ENCODE measurements around the gene DFFB.

Gene DFFB

DNA sequence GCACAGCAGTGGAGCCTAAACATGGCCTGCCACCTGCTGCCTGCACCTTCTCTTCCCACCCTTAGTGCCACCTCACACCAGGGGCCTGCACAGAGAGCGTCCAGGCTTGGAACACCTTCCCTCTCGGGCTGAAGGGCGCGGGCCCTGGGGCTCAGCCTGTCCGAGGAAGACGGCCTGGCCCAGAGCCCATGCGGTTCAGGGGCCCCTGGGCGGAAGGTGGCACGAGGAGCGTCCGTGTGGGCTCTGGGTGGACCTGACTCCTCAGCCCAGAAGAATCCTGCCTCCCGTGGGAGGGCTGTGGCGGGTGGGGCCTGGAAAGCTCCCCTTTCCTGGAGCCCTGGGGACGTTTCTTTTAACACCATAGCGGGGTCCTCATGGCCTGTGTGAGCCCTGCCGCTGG is 19.4 kb downstream of the DFFB start:
- DNase-seq, result no peak

DNA sequence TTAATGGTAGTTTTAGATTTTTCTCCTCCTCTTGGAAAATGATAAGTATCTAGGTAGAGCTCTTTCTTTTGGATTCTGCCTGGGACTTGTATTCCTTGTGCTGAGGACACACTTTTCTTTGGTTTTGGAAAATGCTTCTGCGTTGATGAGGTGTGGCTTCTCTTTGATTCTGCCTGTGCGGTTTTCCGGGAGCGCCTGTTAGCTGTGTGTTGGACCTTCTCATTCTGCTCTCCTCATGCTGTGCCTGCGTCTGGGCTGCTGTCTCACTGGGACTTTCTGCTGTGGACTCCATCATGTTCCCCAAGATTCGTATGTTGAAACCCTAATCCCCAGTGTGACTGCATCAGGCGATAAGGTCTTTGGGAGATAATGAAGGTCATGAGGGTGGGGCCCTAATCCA is 21.8 kb downstream of the DFFB start:
- DNase-seq, result no peak

DNA sequence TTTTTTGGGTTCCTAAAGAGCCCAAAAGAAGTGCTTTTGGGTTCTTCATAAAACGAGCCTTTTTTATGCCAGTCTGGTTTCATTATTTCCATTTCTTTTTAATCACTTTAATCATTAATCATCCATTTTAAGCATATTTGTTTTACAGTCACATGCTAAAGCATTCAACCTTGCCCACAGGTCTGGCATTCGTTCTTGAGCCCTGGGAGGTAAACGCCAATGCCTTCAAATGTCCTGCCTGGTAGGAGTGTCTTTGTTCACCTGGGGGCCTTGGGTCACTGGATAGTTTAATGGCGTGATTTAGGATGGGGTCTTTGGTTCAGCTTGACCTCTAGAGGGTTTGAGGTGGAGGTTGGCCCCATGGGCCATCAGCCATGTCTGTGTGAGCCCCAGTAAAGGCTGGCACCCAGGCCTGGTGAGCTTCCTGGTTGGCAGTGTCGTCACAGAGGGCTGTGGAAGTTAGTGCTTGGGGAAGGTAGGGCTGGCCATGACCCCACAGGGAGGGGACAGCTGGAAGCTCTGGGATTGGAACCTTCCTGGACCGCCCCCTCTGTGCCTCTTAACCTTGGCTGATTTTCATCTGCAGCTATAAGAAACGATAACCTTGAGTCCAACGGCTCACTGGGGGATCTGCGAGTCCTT is 22.6 kb downstream of the DFFB start:
- DNase-seq, result no peak

DNA sequence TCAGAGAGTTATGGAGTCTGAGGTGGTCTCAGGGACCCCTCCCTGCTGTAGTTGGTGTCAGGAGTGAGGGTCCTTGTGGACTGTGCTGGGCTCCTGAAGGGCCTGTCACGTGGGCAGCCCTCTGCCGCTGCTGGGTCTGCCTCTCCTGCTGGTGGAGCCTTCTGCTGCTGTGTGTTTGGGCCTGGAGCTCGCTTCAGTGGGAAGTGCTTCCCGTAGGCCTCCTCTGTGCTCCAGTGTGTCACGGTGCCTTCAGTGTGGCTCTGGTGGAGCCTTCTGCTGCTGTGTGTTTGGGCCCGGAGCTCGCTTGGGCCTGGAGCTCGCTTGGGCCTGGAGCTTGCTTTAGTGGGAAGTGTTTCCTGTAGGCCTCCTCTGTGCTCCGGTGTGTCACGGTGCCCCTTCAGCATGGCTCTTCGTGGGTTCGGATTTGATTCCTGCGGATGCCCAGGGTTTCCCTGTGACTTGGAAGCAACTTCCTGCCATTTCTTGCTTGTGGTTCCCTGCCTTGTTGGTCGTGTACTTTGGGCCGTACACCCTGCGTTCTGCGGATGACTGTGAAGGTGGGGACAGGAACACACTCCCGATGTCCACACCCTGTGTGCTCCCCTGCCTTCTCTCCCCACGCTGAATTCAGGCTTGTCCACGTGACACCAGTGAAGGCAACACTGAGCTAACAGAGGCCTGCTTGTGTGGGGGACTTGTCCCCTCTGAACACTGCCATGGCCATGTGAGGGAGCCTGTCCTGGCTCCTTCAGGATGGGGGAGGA is 23.3 kb downstream of the DFFB start:
- no peak for DNase-seq

DNA sequence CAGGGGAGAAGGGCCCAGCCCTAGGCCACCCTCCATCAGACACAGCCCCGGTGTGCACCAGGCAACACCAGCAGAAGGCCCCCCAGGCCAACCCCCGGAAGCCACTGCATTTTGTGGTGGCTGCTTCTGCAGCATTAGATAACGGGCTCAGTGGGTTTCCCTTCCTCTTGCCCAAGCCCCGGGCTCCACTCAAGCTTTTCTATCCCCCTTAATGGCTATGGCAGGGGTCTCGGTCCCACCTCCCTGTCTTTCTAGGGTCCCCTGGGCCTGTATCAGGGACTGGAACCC is 23.9 kb downstream of the DFFB start:
- no peak for DNase-seq

DNA sequence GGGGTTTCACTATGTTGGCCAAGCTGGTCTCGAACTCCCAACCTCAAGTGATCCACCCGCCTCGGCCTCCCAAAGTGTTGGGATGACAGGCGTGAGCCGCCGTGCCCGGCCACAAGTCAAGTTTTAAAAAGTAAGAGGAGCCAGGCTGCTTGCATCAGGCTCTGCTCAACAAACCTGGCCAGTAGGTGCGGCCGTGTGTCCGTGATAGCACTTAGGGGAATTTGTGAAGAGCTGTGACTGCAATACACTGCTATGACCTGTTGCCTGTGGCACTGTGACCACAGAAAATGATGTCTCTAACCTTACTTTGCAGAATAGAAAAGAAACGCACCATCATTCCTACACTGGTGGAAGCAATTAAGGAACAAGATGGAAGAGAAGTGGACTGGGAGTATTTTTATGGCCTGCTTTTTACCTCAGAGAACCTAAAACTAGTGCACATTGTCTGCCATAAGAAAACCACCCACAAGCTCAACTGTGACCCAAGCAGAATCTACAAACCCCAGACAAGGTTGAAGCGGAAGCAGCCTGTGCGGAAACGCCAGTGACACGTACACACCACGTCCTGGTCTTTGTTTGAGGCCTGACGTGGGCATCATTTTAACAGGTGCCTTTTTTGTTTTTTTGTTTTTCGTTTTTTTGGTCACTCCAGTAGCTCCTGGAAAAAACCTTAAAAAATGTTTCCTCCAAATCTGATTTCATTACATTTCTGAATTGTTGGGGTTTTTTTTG is 26.1 kb downstream of the DFFB start:
- DNase-seq, result no peak

DNA sequence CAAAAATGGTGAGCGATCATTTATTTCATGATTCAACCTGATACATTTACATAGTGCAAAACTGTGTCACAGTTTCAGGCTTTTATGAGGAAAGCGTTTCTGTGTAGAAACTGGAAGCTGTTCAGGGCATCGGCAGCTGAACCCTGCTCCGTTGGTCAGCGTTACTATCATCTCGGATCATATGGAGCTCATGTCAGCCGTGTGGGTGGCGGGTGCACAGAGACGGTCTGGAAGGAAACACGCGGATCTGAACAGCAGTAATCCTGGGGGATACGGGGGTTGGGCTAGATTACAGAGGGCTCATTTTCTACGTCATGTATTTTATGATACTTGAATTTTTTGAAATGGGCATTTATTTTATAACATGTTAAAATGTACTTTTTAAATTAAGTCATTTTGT is 27.7 kb downstream of the DFFB start:
- DNase-seq, result no peak

DNA sequence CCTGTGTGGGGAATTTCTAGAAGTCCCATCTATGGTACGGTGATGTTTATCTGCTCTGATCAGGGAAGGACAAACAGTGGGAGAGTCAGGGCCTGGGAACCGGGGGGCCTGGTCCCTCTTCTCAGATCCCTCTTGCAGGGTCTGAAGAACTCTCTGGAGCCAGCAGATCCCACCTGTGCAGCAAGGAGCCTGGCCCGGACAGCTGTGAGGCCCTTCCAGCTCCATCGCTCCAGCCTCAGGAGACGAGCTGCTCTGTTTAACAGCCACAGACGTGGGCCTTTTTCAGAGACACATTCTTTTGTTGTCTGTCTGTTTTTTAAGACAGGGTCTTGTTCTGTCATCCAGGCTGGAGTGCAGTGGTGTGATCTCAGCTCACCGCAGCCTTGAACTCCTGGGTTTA is 28.3 kb downstream of the DFFB start:
- no peak for DNase-seq

DNA sequence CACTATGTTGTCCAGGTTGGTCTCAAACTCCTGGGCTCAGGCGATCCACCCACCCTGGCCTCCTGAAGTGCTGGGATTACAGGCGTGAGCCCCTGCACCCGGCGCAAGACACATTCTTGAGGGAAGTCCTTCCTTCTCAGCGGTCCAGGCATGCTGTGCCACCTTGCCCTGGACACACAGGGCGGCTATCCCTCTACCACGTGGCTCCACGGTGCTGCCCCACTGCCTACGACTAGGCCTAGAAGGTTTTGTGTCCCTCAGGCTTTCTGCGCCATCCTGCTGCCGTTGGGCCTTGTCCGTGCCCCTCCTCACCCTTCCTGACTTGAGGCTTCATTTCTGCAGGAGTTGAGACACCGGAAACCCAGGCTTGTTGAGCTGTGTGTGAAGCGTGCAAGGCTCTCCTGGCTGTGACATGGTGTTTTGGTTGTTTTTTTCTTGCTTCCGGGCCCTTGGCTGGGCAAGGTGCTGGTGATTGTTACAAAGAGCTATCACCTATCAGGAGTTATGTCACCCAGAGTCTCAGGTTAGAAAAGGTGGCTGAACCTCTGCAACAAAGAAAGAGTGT is 28.9 kb downstream of the DFFB start:
- DNase-seq, result no peak

DNA sequence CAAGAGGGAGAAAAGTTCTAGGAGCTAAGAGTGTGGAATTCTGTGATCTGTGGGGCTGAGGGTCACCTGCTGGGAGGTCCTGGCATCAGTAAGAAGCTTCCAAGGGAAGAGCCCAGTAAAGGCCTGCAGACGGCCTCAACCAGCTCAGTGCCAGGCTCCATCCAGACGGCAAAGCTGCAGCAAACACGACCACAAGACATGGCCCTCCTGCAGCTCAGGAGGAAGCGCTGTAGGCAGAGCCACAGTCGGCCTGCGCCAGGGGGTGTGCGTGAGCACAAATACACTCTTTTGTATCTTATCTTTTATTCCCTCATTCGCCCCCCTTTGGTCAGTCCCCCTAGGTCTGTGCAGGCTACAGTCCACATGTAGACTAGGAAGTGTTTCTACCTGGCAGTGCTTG is 29.4 kb downstream of the DFFB start:
- DNase-seq, result no peak

DNA sequence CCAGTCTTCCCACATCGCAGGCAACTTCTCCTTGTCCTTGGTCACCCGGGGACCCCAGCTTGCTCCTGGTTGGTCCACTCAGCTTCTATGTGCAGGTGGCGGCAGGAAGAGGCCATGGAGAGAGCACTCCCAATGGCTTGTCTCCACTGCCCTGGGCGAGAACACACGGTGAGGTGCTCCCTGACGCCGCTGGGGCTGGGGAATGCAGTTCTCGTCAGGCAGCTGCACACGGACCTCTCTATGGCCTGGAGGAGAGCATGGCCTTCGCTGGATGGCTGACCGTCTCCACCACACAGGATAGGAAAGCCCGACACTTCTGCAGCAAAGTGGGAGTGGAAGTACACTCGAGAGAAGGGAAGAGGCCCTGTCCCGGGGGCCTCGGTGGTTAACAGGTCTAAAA is 31.0 kb downstream of the DFFB start:
- DNase-seq, result no peak

DNA sequence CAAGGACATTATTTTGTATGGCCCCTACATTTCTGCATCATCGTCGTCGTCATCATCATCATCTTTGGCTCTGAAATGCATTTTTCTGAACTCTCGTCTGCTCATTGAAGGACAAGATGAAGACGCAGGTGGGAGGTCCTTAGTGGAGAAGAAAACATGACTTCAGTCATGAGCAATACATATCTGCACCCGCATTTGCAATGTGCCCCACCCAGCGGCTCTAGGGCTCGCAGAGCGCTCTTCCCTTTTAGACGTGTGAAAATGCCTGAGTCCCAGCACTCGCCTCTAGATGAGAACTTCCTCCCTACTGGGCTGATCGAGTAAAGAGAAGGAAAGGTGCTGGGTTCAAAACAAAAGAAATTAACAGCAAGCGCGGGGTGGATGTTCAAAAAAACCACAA is 32.7 kb downstream of the DFFB start:
- DNase-seq, result no peak

DNA sequence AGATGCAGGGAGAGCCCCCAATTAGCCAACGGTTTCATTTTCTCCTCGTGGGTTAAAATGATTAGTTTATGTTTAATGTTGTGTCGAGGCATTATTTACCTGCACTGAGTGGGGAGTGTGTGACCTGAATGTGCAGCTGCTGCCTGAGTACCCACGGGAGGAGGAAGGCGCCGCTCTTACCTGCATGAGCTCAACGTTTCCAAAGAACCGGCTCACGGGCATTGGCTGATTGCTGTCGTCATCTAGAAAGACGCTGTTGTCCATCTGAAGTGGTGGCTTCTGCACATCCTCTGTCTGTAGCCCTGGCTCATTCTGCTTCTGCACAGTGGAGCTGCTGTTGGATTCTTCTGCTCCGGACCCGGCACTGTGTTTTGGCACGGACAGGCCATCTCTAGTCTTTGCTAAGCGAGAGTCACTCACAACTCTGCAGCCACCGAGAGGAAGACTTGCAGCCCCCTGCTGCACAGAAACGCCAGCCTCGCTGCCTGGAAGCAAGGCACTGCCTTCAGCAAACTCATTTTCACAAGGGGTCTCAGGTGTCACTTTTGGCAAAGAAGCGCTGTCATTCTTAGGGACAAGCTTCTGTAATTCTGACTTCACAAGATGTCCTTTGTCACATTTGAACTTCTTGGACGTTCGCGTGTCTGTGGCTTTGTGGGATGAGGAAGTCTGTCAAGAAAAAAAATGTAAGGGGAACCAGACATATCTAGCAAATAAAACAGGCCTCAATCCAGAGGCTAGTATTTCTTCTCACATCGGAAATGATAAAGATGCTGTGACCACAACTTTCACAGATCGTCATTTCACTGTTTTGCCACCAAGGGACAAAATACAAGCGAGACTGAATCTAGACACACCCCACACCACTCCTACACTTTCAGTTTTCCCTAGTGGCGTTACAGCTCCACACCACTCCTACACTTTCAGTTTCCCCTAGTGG is 33.4 kb downstream of the DFFB start:
- no peak for DNase-seq

DNA sequence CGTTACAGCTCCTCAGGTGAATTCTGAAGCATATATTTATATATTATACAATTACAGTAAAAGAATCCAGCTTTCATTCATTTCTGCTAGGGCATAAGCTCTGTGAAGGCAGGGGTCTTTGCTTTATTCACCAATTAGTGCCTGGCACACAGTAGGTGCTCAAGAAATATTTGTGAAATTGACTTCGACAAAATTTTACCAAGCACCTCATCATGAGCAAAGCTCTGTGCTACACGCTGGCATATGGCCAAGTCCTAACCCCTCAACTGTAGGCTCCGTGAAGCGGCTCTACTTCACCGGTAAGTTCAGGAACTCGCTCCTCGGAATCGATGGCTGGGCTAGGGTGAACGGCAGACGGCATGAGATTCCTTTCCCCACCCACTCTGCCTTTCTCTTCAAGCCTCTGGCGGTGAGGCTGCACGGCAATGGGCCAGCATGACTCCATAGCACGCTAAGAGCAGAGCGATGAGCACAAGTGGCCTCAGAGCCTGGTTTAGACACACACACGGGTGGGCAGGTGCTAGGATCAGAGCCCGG is 34.1 kb downstream of the DFFB start:
- peak; percentile 30 for DNase-seq

DNA sequence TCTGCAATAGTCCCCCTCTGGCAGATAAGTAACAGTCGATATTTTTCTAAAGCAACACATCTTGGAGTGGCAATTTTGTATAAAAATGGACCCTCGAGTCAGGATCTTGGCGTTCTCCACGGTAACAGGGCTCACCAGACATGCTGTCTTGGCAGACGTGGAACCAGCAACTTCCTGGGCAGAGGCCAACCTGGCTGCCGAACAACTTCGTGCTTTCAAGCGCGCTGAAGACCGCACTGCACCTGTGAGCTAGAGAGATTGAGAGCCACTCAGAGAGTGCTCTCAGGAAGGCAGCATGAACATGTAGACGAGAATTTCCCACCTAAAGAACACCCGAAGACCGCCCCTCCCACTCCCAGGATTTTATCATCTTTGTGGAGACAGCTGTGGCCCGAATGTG is 35.5 kb downstream of the DFFB start:
- peak; percentile 92 for DNase-seq

DNA sequence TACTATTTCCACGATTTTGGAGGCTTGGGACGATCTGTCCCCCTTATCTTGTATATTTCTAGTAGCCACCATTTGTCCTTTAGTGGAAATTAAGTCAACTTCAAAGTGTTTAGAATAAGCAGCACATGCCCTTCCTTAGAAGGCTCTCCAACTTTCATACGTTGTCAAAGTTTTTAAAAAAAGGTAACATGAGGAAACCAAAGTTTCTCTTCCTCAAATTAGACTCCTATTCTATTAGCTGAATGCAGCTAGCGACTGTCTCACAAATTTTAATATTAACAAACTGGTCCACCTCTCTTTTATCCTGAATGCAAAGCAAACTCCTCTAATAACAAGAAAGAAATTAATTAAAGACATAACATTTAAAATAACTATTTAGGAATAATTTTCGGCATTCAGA is 35.9 kb downstream of the DFFB start:
- no peak for DNase-seq

DNA sequence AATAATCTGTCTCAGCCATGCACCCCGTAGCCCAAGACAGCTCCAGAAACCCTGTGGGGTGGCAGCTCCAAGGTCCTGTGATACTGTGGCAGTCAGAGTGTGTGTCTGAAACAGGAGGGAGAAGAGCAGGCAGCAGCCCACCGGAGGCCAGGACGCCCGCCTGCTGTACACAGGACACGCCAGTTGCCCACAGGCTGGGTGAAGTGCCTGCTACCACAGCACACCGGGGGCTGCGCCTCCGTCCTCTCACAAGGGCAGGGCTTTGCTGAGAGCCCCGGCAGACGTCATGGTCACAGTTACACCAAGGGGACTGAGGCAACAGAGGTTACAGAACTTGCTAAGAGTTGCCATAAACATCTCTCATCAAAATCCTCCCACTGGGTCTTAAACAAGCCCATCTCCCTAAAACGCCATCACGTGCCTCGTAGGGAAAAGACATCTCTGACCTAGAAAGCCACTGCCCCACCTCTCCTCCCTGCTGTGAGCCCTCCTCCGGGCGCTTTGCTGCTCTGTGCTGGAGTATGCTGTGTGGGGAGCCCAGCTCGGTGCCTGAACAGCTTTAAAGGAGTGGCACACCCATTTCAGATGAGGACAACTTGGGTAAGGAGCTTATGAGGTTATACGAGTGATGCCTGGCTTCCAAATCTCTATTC is 37.5 kb downstream of the DFFB start:
- DNase-seq, result no peak

DNA sequence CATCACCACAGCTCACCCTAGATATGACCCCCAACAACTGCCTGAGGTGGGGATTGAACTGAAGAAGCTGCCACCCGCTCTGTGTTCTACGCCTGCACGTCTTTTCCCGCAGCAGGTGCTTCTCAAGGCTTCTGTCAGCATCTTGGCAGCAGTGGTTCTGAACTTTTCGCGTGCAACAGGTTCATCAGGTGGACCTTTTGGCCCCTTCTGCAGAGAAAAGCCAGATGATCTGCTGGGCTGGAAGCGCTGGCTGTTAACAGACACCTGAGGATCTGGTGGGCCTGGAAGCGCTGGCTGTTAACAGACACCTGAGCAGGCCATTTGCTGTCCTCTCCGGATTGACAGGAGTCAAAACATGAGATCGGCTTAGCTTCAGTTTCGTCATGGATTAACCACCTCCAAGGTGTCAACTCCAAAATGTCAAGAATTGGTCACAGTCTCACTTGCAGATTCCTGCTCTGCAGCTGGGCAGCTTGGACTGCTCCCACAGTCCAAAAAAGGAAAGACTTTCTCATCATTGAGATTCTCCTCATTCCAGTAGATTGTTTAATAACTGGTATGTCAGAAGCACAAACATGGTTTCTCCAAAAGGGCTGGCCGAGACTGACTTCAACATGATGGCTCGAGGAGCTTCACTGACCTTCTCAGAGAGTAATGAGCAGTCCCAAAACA is 38.1 kb downstream of the DFFB start:
- DNase-seq, result no peak

DNA sequence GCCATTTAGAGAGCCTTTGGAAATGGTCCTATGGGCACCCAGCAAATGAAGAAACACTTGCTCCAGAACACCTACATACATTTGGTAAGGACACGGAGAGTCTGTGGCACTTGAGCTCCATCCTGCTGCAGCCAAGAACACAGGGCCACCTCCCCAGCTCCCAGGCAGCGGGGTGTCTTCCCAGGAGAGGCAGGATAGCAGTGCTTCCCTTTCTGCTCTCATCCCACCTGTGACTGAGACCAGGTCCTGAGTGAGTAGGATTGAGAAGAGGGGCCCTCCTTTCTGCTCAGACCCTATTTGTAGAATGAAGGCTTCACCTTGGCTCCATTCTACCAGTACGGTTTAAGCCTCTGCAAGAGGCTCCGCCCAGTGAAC is 38.7 kb downstream of the DFFB start:
- no peak for DNase-seq

DNA sequence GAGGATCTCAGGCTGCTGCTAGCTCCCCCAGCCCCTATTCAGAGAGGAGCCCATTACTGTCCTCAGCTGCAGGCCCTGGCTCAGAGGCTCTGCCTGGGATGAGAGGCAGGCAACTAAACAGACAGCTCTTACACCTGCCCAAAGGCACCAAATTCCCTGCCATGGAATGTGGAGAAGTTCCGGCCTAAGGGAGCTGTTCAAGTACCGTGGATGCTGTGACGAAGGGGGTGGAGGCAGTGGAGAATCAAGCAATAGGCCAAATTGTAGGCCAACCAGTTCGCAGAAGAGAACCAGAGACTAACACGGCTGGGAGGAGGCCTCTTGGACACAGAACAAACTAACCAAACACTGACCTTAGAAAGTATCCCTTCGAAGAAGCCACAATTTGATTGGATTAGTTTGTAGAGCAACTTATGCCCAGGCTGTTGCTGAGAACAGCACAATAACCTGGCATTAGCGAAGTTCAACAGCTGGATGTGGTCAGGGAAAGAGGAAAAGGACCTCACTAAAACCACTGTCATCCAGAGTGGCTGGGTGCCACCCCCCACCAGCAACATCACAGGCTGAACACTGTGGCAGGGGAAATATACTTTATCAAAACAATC is 39.2 kb downstream of the DFFB start:
- no peak for DNase-seq

DNA sequence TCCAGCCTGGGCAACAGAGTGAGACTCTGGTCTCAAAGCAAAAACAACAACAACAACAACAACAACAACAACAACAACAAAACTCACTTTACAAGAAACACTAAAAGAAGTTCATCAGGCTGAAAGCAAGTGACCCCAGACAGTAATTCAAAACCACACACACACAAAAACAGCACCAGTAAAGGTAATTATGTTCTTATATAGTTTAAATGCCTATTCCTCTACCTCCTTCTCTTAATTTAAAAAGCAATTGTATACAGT is 41.1 kb downstream of the DFFB start:
- no peak for DNase-seq
